A673 (cell line): ENCODE results near the gene RNF180. TPM values are rescaled to one million over a fixed set of nuclear protein-coding genes. Genes with fewer than 3 reads are reported as not detected.

ENCODE experiments used
- BruUV-seq: library from RNA; stranded (reverse); fragments of 400-500 nt; replicated peaks from 2 replicates; lab custom pipeline; 2021; lab: Mats Ljungman, UMichigan
- CTCF ChIA-PET: fragments of 300-600 bp; sonication (Branson Sonifier 250); formaldehyde crosslinking; loops from one replicate; lab custom pipeline; 2022; ENCODE audit warnings: antibody characterized with exemption; lab: Charles Lee
- POLR2A ChIA-PET: fragments of 300-600 bp; sonication (Branson Sonifier 250); formaldehyde crosslinking; loops from one replicate; lab custom pipeline; 2022; ENCODE audit warnings: antibody characterized with exemption; ENCODE audit not compliant: low non-redundant PET; lab: Charles Lee
- DNase-seq: peaks from one replicate; pipeline ENCODE4 v3.0.0-alpha.2; 2015; ENCODE audit warnings: low spot score
- H3K27ac ChIP-seq: fragments of 200-600 bp; sonication (generic); 2 replicates; pipeline ENCODE4 v1.5.1; 2016; ENCODE audit warnings: mixed run types, low read depth, mild to moderate bottlenecking, mixed read lengths, antibody characterized with exemption, low read length; ENCODE audit not compliant: poor library complexity, severe bottlenecking
- H3K27me3 ChIP-seq: fragments of 200-600 bp; sonication (generic); replicated peaks from 2 replicates; pipeline ENCODE4 v1.6.1; 2017; ENCODE audit warnings: mixed run types, low read depth, mild to moderate bottlenecking, mixed read lengths, antibody characterized with exemption, low read length; ENCODE audit not compliant: insufficient read depth, poor library complexity
- H3K36me3 ChIP-seq: fragments of 200-600 bp; sonication (generic); 2 replicates; pipeline ENCODE4 v1.6.1; 2016; ENCODE audit warnings: mixed run types, mild to moderate bottlenecking, mixed read lengths, antibody characterized with exemption, low read length; ENCODE audit not compliant: insufficient read depth, poor library complexity, severe bottlenecking
- H3K4me1 ChIP-seq: fragments of 200-600 bp; sonication (generic); 2 replicates; pipeline ENCODE4 v1.6.1; 2017; ENCODE audit warnings: mixed run types, mild to moderate bottlenecking, mixed read lengths, antibody characterized with exemption, low read length; ENCODE audit not compliant: insufficient read depth, poor library complexity, severe bottlenecking
- H3K4me3 ChIP-seq: fragments of 200-600 bp; sonication (generic); 2 replicates; pipeline ENCODE4 v1.5.1; 2016; ENCODE audit warnings: low read depth, mixed run types, mild to moderate bottlenecking, mixed read lengths, low read length; ENCODE audit not compliant: poor library complexity, severe bottlenecking
- H3K9me3 ChIP-seq: fragments of 200-600 bp; sonication (generic); 2 replicates; pipeline ENCODE4 v1.6.1; 2016; ENCODE audit warnings: mixed run types, low read depth, mild to moderate bottlenecking, mixed read lengths, antibody characterized with exemption, low read length; ENCODE audit not compliant: poor library complexity, severe bottlenecking
- EZH2 ChIP-seq: fragments of 200-600 bp; sonication (generic); IDR thresholded peaks from 2 replicates; pipeline ENCODE4 v1.6.1; 2017; ENCODE audit warnings: borderline replicate concordance, low read depth, mild to moderate bottlenecking, mixed read lengths, antibody characterized with exemption, low read length; ENCODE audit not compliant: poor library complexity, severe bottlenecking
- intact Hi-C: fragments of 100-400 bp; cut with micrococcal nuclease; formaldehyde crosslinking; loops from one replicate; pipeline ENCODE4 v1.10.0; 2022; ENCODE audit not compliant: unreplicated experiment
- total RNA-seq: library from RNA; stranded (reverse); gene quantifications from 2 replicates; pipeline ENCODE4 v1.2.3, GENCODE V29; 2021
- TF ChIP-seq, protein P1 (sequence below): fragments of 300-800, 200-600 bp; sonication (generic); conservative IDR thresholded peaks from 2 replicates; pipeline ENCODE4 v1.5.1; 2017; ENCODE audit warnings: low read depth, mild to moderate bottlenecking, antibody characterized with exemption, low read length, moderate library complexity, mixed read lengths

Gene RNF180
- total RNA-seq, 1 experiment from 2014 or later = 0.67 TPM

DNA sequence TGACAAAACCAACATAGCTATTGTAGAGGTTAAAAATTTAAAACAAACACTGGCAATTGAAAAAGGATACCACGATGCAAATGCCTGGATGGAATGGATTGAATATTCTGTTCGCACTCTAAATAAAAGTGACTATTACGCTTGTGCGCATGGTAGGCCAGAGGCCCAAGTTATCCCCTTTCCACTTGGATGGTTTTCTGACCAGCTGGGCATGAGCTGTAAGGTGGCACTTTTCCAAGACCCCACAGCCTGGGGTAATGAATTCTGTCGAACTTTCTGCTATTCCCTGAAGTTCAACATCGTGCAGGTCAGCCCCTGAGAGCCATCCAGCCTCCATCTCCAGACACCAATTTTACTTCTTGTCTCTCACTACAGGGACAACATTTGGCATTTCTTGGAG, 5.4 kb upstream of the RNF180 start:
- no peak overlapping the region for H3K4me3 ChIP-seq
- POLR2A ChIA-PET = no interaction called here
- H3K36me3 ChIP-seq = no peaks in the 10 kb centered on the region
- H3K4me1 ChIP-seq = no peaks in the 10 kb centered on the region
- peaks cover 34% of the 10 kb centered on the region for H3K27me3 ChIP-seq
- TF ChIP-seq, protein P1, sequence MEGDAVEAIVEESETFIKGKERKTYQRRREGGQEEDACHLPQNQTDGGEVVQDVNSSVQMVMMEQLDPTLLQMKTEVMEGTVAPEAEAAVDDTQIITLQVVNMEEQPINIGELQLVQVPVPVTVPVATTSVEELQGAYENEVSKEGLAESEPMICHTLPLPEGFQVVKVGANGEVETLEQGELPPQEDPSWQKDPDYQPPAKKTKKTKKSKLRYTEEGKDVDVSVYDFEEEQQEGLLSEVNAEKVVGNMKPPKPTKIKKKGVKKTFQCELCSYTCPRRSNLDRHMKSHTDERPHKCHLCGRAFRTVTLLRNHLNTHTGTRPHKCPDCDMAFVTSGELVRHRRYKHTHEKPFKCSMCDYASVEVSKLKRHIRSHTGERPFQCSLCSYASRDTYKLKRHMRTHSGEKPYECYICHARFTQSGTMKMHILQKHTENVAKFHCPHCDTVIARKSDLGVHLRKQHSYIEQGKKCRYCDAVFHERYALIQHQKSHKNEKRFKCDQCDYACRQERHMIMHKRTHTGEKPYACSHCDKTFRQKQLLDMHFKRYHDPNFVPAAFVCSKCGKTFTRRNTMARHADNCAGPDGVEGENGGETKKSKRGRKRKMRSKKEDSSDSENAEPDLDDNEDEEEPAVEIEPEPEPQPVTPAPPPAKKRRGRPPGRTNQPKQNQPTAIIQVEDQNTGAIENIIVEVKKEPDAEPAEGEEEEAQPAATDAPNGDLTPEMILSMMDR = no peak
- TF ChIP-seq EZH2 = no peak
- no peak for DNase-seq
- intact Hi-C loops = no loop called here
- BruUV-seq = no TSS peak
- no peak overlapping the region for H3K27ac ChIP-seq
- H3K9me3 ChIP-seq = no peaks in the 10 kb centered on the region
- CTCF ChIA-PET = no interaction called here

GRCh38 chr5:64161420-64161819, 4.2 kb upstream of the RNF180 start:
- BruUV-seq = no TSS peak

DNA sequence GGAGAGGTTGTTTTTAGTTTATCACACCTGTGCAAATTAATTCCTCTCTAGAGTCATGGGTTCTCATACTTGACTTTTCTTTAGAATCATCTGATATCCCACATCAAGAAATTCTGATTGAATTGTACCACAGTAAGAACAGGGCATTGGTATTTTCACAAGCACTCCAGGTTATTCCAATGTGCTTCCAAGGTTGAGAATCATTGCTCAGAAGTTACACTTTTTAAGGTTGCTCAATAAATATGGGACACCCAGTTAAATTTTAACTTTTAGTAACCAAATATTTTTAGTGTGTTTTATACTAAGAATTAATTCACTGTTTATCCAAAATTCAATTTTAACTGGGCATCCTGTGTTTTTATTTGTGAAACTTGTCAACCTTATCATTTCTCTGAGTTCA, 2.5 kb upstream of the RNF180 start:
- TF ChIP-seq, protein P1 = no peak
- TF ChIP-seq EZH2 = no peak
- ChIA-PET CTCF (no interaction called here), POLR2A (no interaction called here)
- H3K27ac ChIP-seq = no peak overlapping the region
- H3K27me3 ChIP-seq = peaks cover 61% of the 10 kb centered on the region
- intact Hi-C loops = no loop called here
- H3K9me3 ChIP-seq = no peaks in the 10 kb centered on the region
- DNase-seq = no peak
- BruUV-seq = no TSS peak
- peaks cover 4% of the 10 kb centered on the region for H3K4me1 ChIP-seq
- H3K36me3 ChIP-seq = no peaks in the 10 kb centered on the region
- H3K4me3 ChIP-seq = no peak overlapping the region

More at GRCh38 chr5:64161420-64161819, 4.2 kb upstream of the RNF180 start:
- no peak for TF ChIP-seq EZH2
- Histone ChIP-seq H3K27me3 (peaks cover 46% of the 10 kb centered on the region), H3K36me3 (no peaks in the 10 kb centered on the region), H3K9me3 (no peaks in the 10 kb centered on the region), H3K4me1 (peaks cover 4% of the 10 kb centered on the region), H3K27ac (no peak overlapping the region), H3K4me3 (no peak overlapping the region)
- intact Hi-C loops = no loop called here
- CTCF ChIA-PET = no interaction called here
- POLR2A ChIA-PET = no interaction called here
- DNase-seq = no peak

DNA sequence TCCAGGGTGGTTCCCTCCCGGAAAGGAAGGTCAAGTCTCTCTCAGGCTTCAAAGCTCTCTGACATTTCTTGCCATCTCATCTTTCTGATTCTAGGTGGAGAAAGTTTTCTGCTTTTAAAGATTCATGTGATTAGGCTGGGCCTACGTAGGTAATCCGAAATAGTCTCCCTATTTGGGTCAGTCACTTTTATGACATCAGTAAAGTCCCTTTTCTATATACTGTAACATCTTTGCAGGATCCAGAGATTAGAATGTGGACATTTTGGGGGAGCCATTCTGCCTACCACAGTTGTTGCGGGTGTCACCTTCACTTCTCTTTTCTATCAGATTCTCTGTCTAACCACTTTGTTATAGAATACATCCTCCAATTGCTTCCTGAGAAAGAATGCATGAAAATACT, 1.9 kb upstream of the RNF180 start:
- no peak for TF ChIP-seq EZH2
- TF ChIP-seq, protein P1 = no peak
- no peak for DNase-seq
- ChIA-PET CTCF (no interaction called here), POLR2A (no interaction called here)
- intact Hi-C loops = no loop called here
- no peaks in the 10 kb centered on the region for H3K36me3 ChIP-seq
- no TSS peak for BruUV-seq
- H3K4me1 ChIP-seq = peaks cover 4% of the 10 kb centered on the region
- peaks cover 67% of the 10 kb centered on the region for H3K27me3 ChIP-seq
- no peaks in the 10 kb centered on the region for H3K9me3 ChIP-seq
- no peak overlapping the region for H3K4me3 ChIP-seq
- no peak overlapping the region for H3K27ac ChIP-seq
